ENCODE data around the gene PIGT. TPM values are rescaled to one million over a fixed set of nuclear protein-coding genes. Genes with fewer than 3 reads are reported as not detected.

Gene PIGT
- total RNA-seq, 1 experiment from 2014 or later: 108 TPM

- no peaks in the 10 kb centered on the region for H3K27me3 ChIP-seq (ENCODE audit: control insufficient read depth, insufficient read depth, low read length)
- no TSS peak for BruUV-seq (replicated peaks)
- no peak for DNase-seq (ENCODE audit: low read depth, low spot score)
- POLR2A ChIA-PET: interaction anchor here (0.7 kb wide), 1 partner anchor 62 kb away, joined by 3 read pairs; no protein-coding TSS in a partner anchor
- intact Hi-C loops (cut with micrococcal nuclease; ENCODE audit: unreplicated experiment): no loop called here
- peaks cover 5% of the 10 kb centered on the region; the same call in 1 of the 2 replicates for H3K4me1 ChIP-seq (ENCODE audit: control insufficient read depth, insufficient read depth, low read length)
- CTCF ChIA-PET: interaction anchor here (0.6 to 0.7 kb wide), 2 partner anchors 68 to 70 kb away, joined by 3 to 4 read pairs; no protein-coding TSS in a partner anchor
- no peak overlapping the region for H3K27ac ChIP-seq (ENCODE audit: low read length)
- no peak overlapping the region for H3K4me3 ChIP-seq (ENCODE audit: low read depth in 2 of 2, low read length in 2 of 2)
- in situ Hi-C loops (cut with HindIII; ENCODE audit: low pct_unique_long_range_greater_than_20kb, low sequenced_read_pairs): no loop called here
- no peaks in the 10 kb centered on the region for H3K9me3 ChIP-seq (ENCODE audit: control insufficient read depth, insufficient read depth, low read depth, low read length)
- TF ChIP-seq TCF7L2 (IDR thresholded peaks at IDR 0.05; ENCODE audit: low read depth, low read length) (no peak), REST (IDR thresholded peaks at IDR 0.05; ENCODE audit: insufficient read depth in 1 of 2, low read depth in 2 of 2, low read length in 1 of 2) (no peak), POLR2AphosphoS5 (IDR thresholded peaks at IDR 0.05; ENCODE audit: low read depth, low read length) (no peak), CTCF (IDR thresholded peaks at IDR 0.05) (no peak), SIN3A (IDR thresholded peaks at IDR 0.05; ENCODE audit: borderline replicate concordance, insufficient read depth, low read depth, low read length) (no peak)
- no peak for ATAC-seq
- no peaks in the 10 kb centered on the region; the same call in 1 of the 2 replicates for H3K36me3 ChIP-seq (ENCODE audit: control insufficient read depth, insufficient read depth, low read length)
These were observed 49.3 kb upstream of the PIGT start for GRCh38 chr20:45366631-45367030.

- CTCF ChIA-PET: interaction anchor here (0.7 kb wide), 1 partner anchor 69 kb away, joined by 3 read pairs; no protein-coding TSS in a partner anchor
- DNase-seq (ENCODE audit: low read depth, low spot score) (no peak), ATAC-seq (no peak)
- Histone ChIP-seq H3K27ac (ENCODE audit: low read length) (no peak overlapping the region), H3K4me1 (ENCODE audit: control insufficient read depth, insufficient read depth, low read length) (0 out of 2 replicates have a peak, but pooled peaks cover under 1% of the 10 kb centered on the region), H3K36me3 (ENCODE audit: control insufficient read depth, insufficient read depth, low read length) (no peaks in the 10 kb centered on the region; the same call in 1 of the 2 replicates), H3K9me3 (ENCODE audit: control insufficient read depth, insufficient read depth, low read depth, low read length) (no peaks in the 10 kb centered on the region), H3K4me3 (ENCODE audit: low read depth in 2 of 2, low read length in 2 of 2) (no peak overlapping the region), H3K27me3 (ENCODE audit: control insufficient read depth, insufficient read depth, low read length) (no peaks in the 10 kb centered on the region)
- intact Hi-C loops (cut with micrococcal nuclease; ENCODE audit: unreplicated experiment) (no loop called here), in situ Hi-C loops (cut with HindIII; ENCODE audit: low pct_unique_long_range_greater_than_20kb, low sequenced_read_pairs) (no loop called here)
- POLR2A ChIA-PET: no interaction called here
- TF ChIP-seq TCF7L2 (IDR thresholded peaks at IDR 0.05; ENCODE audit: low read depth, low read length) (no peak), SIN3A (IDR thresholded peaks at IDR 0.05; ENCODE audit: borderline replicate concordance, insufficient read depth, low read depth, low read length) (no peak), CTCF (IDR thresholded peaks at IDR 0.05) (no peak), REST (IDR thresholded peaks at IDR 0.05; ENCODE audit: insufficient read depth in 1 of 2, low read depth in 2 of 2, low read length in 1 of 2) (no peak), POLR2AphosphoS5 (IDR thresholded peaks at IDR 0.05; ENCODE audit: low read depth, low read length) (no peak)
- BruUV-seq (replicated peaks): no TSS peak
These were observed 48.8 kb upstream of the PIGT start for GRCh38 chr20:45367126-45367525.
